A549 (cell line): Measurements from ENCODE around the gene FUS.

Source experiments
- CBX8 ChIP-seq: fragments of 200-600 bp; sonication (generic); IDR thresholded peaks from 2 replicates; pipeline ENCODE4 v1.6.1; 2016
- CEBPB ChIP-seq, 2 experiments: fragments of >200 bp in 1 of 2; sonication (Bioruptor Twin) in 1 of 2; formaldehyde crosslinking in 1 of 2; IDR thresholded peaks; 2 replicates each; pipeline ENCODE4 v1.6.1; 2012 to 2016
- CHD2 ChIP-seq: fragments of 150-350 bp; IDR thresholded peaks from 2 replicates; pipeline ENCODE4 v1.6.1; 2014; ENCODE audit warnings: low read length; ENCODE audit not compliant: partially characterized antibody
- EHMT2 ChIP-seq: fragments of 200-600 bp; sonication (generic); IDR thresholded peaks from 2 replicates; pipeline ENCODE4 v1.6.1; 2016; ENCODE audit warnings: antibody characterized with exemption, low read depth, mild to moderate bottlenecking, moderate library complexity
- EP300 ChIP-seq, 2 experiments: fragments of >200 bp; sonication (Bioruptor Twin); formaldehyde crosslinking; IDR thresholded peaks; 2 replicates in 1 of 2; 3 replicates in 1 of 2; pipeline ENCODE4 v1.6.1; 2016 to 2017
- JUN ChIP-seq, 2 experiments: fragments of >200 bp; sonication (Bioruptor Twin); formaldehyde crosslinking; IDR thresholded peaks; 2 replicates in 1 of 2; 3 replicates in 1 of 2; pipeline ENCODE4 v1.6.1; 2016 to 2017
- MYC ChIP-seq: IDR thresholded peaks from 2 replicates; pipeline ENCODE4 v1.6.1; 2012; ENCODE audit warnings: mild to moderate bottlenecking, inconsistent platforms, low read length, improper control_type of control experiment, borderline replicate concordance
- RAD21 ChIP-seq, 2 experiments: fragments of >200 bp in 1 of 2; sonication (Bioruptor Twin) in 1 of 2; formaldehyde crosslinking in 1 of 2; IDR thresholded peaks in 1 of 2; conservative IDR thresholded peaks in 1 of 2; 2 replicates in 1 of 2; 3 replicates in 1 of 2; pipeline ENCODE4 v1.6.1; 2012 to 2018; ENCODE audit warnings: inconsistent platforms in 1 of 2
- RCOR1 ChIP-seq: fragments of 150-350 bp; IDR thresholded peaks from 2 replicates; pipeline ENCODE4 v1.6.1; 2014; ENCODE audit warnings: antibody characterized with exemption, low read length, low read depth
- SMC3 ChIP-seq: fragments of >200 bp; sonication (Bioruptor Twin); formaldehyde crosslinking; IDR thresholded peaks from 3 replicates; pipeline ENCODE4 v1.6.1; 2018; ENCODE audit warnings: inconsistent platforms
- TP53 ChIP-seq: fragments of 250-450 bp; sonication (Bioruptor Pico); IDR thresholded peaks from 2 replicates; pipeline ENCODE4 v1.5.0; 2021; ENCODE audit warnings: mild to moderate bottlenecking, moderate library complexity
- TF ChIP-seq, protein P1 (sequence below): fragments of >200 bp; sonication (Bioruptor Twin); formaldehyde crosslinking; IDR thresholded peaks from 3 replicates; pipeline ENCODE4 v1.5.1; 2016
- TF ChIP-seq, protein P2 (sequence below): fragments of 450-650 bp; IDR thresholded peaks from 2 replicates; pipeline ENCODE4 v1.6.1; 2014; ENCODE audit warnings: antibody characterized with exemption

DNA sequence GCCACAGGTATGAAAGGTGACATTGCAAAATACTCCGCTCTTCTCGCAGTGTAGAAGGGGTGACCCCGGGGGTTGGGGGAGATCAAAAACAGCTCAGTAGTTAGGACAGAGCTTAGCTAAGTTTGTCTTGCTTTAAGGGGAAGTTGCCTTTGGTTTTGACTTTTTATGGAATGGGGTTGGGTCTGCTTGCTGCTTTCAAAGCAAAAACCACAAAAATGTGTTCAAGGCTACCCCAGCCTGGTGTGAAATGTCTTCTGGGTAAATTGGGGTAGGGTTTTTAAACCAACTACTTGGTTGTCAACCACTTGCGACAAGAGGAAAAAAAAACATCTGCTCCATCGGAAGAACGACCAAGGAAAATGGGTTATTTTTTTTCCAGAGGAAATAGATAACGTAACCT lies 6.2 kb downstream of the FUS start:
- TF ChIP-seq, protein P1, sequence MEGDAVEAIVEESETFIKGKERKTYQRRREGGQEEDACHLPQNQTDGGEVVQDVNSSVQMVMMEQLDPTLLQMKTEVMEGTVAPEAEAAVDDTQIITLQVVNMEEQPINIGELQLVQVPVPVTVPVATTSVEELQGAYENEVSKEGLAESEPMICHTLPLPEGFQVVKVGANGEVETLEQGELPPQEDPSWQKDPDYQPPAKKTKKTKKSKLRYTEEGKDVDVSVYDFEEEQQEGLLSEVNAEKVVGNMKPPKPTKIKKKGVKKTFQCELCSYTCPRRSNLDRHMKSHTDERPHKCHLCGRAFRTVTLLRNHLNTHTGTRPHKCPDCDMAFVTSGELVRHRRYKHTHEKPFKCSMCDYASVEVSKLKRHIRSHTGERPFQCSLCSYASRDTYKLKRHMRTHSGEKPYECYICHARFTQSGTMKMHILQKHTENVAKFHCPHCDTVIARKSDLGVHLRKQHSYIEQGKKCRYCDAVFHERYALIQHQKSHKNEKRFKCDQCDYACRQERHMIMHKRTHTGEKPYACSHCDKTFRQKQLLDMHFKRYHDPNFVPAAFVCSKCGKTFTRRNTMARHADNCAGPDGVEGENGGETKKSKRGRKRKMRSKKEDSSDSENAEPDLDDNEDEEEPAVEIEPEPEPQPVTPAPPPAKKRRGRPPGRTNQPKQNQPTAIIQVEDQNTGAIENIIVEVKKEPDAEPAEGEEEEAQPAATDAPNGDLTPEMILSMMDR: no peak
- TF ChIP-seq MYC: no peak
- TF ChIP-seq RCOR1: no peak
- no peak for TF ChIP-seq EP300 (IDR thresholded peaks at IDR 0.05)
- no peak for TF ChIP-seq SMC3
- no peak for TF ChIP-seq JUN (IDR thresholded peaks at IDR 0.05)
- TF ChIP-seq, protein P2, sequence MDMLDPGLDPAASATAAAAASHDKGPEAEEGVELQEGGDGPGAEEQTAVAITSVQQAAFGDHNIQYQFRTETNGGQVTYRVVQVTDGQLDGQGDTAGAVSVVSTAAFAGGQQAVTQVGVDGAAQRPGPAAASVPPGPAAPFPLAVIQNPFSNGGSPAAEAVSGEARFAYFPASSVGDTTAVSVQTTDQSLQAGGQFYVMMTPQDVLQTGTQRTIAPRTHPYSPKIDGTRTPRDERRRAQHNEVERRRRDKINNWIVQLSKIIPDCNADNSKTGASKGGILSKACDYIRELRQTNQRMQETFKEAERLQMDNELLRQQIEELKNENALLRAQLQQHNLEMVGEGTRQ: no peak
- TF ChIP-seq TP53 (CRISPR knock-in tag): no peak
- TF ChIP-seq EHMT2: no peak
- TF ChIP-seq RAD21 (conservative IDR thresholded peaks at IDR 0.05 in 1 of 2, IDR thresholded peaks at IDR 0.05 in 1 of 2): no peak
- no peak for TF ChIP-seq CHD2
- TF ChIP-seq CEBPB (IDR thresholded peaks at IDR 0.05): no peak
- TF ChIP-seq CBX8: no peak
